Measurements from ENCODE around the gene TMC4. TPM values are rescaled to one million over a fixed set of nuclear protein-coding genes. Genes with fewer than 3 reads are reported as not detected.
"Not testable (repeated sequence)": the region's sequence is repeated elsewhere in the genome, so short reads cannot be mapped to it uniquely, and the experiment has no call there.

The TMC4 gene
- total and polyA plus RNA-seq, 2 experiments from 2014 or later, result 2.3 to 7.8 TPM

- TF ChIP-seq STAT1 (IDR thresholded peaks at IDR 0.05; ENCODE audit: unreplicated experiment) (no peak), EZH2 (IDR thresholded peaks at IDR 0.05; ENCODE audit: low read depth, unreplicated experiment) (no peak), JUNB (IDR thresholded peaks at IDR 0.05; ENCODE audit: unreplicated experiment) (no peak), EZH2phosphoT487 (IDR thresholded peaks at IDR 0.05; ENCODE audit: unreplicated experiment) (no peak)
Measured at GRCh38 chr19:54218259-54218658, 45.3 kb upstream of the TMC4 start (continued).

GRCh38 chr19:54217517-54218247 lies 44.7 kb upstream of the TMC4 start:
- H3K27me3 Mint-ChIP-seq (ENCODE audit: insufficient read depth, low read depth, poor library complexity); H3K4me1 ChIP-seq (ENCODE audit: insufficient read depth); H3K4me3 ChIP-seq; H3F3A ChIP-seq (replicated peaks; ENCODE audit: low read depth); H3K9me3 Mint-ChIP-seq; H3K4me2 ChIP-seq; H3K27ac Mint-ChIP-seq; H3K4me1 Mint-ChIP-seq; H3K9me2 ChIP-seq (ENCODE audit: insufficient read depth); H3K27me3 ChIP-seq (ENCODE audit: insufficient read depth); H2AFZ ChIP-seq; H4K20me1 ChIP-seq (replicated peaks; ENCODE audit: insufficient read depth); H3K4me3 Mint-ChIP-seq; DNase-seq (ENCODE audit: low spot score); H3K27ac ChIP-seq (ENCODE audit: low read depth); H3K79me2 ChIP-seq (replicated peaks; ENCODE audit: insufficient read depth); H3K36me3 ChIP-seq (ENCODE audit: insufficient read depth); ATAC-seq: not testable (repeated sequence)
- H3K36me3 Mint-ChIP-seq (ENCODE audit: low read depth), result peaks cover 26% of the 10 kb centered on the region

- Histone ChIP-seq H3K79me2 (replicated peaks; ENCODE audit: insufficient read depth) (no peaks in the 10 kb centered on the region), H4K20me1 (replicated peaks; ENCODE audit: insufficient read depth) (no peaks in the 10 kb centered on the region), H3K4me1 (ENCODE audit: insufficient read depth) (no peaks in the 10 kb centered on the region), H2AFZ (no peak overlapping the region), H3K4me3 (no peak overlapping the region), H3K9me2 (ENCODE audit: insufficient read depth) (no peaks in the 10 kb centered on the region), H3K27me3 (ENCODE audit: insufficient read depth) (no peaks in the 10 kb centered on the region), H3F3A (replicated peaks; ENCODE audit: low read depth) (no peaks in the 10 kb centered on the region), H3K27ac (ENCODE audit: low read depth) (no peak overlapping the region), H3K36me3 (ENCODE audit: insufficient read depth) (no peaks in the 10 kb centered on the region), H3K4me2 (no peak overlapping the region)
- H3K9me3 Mint-ChIP-seq, result peaks cover 6% of the 10 kb centered on the region; the same call in 2 of the 3 replicates
- no peak overlapping the region for H3K27ac Mint-ChIP-seq
- no peak overlapping the region for H3K4me3 Mint-ChIP-seq
- ATAC-seq, result no peak
- H3K4me1 Mint-ChIP-seq, result no peaks in the 10 kb centered on the region; the same call in 1 of the 3 replicates
- peaks cover 1% of the 10 kb centered on the region for H3K27me3 Mint-ChIP-seq (ENCODE audit: insufficient read depth, low read depth, poor library complexity)
- peaks cover 28% of the 10 kb centered on the region for H3K36me3 Mint-ChIP-seq (ENCODE audit: low read depth)
- no peak for DNase-seq (ENCODE audit: low spot score)
- TF ChIP-seq, protein P1, sequence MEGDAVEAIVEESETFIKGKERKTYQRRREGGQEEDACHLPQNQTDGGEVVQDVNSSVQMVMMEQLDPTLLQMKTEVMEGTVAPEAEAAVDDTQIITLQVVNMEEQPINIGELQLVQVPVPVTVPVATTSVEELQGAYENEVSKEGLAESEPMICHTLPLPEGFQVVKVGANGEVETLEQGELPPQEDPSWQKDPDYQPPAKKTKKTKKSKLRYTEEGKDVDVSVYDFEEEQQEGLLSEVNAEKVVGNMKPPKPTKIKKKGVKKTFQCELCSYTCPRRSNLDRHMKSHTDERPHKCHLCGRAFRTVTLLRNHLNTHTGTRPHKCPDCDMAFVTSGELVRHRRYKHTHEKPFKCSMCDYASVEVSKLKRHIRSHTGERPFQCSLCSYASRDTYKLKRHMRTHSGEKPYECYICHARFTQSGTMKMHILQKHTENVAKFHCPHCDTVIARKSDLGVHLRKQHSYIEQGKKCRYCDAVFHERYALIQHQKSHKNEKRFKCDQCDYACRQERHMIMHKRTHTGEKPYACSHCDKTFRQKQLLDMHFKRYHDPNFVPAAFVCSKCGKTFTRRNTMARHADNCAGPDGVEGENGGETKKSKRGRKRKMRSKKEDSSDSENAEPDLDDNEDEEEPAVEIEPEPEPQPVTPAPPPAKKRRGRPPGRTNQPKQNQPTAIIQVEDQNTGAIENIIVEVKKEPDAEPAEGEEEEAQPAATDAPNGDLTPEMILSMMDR (conservative IDR thresholded peaks at IDR 0.05; ENCODE audit: low read depth in 2 of 2), result no peak
- TF ChIP-seq POLR2AphosphoS5 (IDR thresholded peaks at IDR 0.05; ENCODE audit: low read depth) (no peak), NANOG (IDR thresholded peaks at IDR 0.05; ENCODE audit: borderline replicate concordance) (no peak), ZNF114 (CRISPR knock-in tag; IDR thresholded peaks at IDR 0.05) (no peak), ZNF331 (CRISPR knock-in tag; IDR thresholded peaks at IDR 0.05; ENCODE audit: low read depth) (no peak), EZH2phosphoT487 (IDR thresholded peaks at IDR 0.05; ENCODE audit: unreplicated experiment) (no peak), EZH2 (IDR thresholded peaks at IDR 0.05; ENCODE audit: low read depth, unreplicated experiment) (no peak), JUNB (IDR thresholded peaks at IDR 0.05; ENCODE audit: unreplicated experiment) (no peak)
- TF ChIP-seq, protein P2, sequence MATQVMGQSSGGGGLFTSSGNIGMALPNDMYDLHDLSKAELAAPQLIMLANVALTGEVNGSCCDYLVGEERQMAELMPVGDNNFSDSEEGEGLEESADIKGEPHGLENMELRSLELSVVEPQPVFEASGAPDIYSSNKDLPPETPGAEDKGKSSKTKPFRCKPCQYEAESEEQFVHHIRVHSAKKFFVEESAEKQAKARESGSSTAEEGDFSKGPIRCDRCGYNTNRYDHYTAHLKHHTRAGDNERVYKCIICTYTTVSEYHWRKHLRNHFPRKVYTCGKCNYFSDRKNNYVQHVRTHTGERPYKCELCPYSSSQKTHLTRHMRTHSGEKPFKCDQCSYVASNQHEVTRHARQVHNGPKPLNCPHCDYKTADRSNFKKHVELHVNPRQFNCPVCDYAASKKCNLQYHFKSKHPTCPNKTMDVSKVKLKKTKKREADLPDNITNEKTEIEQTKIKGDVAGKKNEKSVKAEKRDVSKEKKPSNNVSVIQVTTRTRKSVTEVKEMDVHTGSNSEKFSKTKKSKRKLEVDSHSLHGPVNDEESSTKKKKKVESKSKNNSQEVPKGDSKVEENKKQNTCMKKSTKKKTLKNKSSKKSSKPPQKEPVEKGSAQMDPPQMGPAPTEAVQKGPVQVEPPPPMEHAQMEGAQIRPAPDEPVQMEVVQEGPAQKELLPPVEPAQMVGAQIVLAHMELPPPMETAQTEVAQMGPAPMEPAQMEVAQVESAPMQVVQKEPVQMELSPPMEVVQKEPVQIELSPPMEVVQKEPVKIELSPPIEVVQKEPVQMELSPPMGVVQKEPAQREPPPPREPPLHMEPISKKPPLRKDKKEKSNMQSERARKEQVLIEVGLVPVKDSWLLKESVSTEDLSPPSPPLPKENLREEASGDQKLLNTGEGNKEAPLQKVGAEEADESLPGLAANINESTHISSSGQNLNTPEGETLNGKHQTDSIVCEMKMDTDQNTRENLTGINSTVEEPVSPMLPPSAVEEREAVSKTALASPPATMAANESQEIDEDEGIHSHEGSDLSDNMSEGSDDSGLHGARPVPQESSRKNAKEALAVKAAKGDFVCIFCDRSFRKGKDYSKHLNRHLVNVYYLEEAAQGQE (IDR thresholded peaks at IDR 0.05; ENCODE audit: unreplicated experiment), result no peak
Measured at GRCh38 chr19:54216869-54217268, 43.9 kb upstream of the TMC4 start.
